NCI-H1048 (cell line): ENCODE results near the gene TTLL11.

Experiments used
- DNase-seq: peaks from one replicate; lab custom pipeline; 2025; lab: John Stamatoyannopoulos, UW

TTLL11 gene

DNA sequence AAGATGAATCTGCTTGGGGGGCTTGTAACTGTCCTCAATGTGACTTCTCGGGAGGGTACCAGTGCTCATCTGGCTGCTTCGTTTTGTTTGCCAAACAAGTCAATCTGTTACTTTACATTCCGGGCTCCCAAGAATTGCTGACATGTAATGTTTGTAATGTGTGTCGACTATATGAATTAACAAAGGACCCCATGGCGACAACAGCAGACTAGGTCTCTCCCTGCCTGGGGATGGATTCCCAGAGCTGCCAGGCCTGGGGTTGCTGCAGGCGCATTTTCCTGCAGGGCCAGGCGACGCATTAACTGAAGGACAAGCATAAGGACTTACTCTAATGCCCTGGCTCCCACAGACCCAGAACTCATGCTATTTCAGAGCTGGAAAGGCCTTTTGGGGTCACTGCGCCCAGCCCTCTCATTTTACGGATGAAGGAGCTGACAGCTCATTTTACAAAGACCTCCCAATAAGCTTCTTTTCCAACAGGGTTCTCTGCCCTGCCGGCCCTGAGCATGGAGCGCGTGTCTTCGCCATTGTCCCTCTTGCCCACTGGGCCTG is 214.8 kb downstream of the TTLL11 start:
- DNase-seq: no peak

DNA sequence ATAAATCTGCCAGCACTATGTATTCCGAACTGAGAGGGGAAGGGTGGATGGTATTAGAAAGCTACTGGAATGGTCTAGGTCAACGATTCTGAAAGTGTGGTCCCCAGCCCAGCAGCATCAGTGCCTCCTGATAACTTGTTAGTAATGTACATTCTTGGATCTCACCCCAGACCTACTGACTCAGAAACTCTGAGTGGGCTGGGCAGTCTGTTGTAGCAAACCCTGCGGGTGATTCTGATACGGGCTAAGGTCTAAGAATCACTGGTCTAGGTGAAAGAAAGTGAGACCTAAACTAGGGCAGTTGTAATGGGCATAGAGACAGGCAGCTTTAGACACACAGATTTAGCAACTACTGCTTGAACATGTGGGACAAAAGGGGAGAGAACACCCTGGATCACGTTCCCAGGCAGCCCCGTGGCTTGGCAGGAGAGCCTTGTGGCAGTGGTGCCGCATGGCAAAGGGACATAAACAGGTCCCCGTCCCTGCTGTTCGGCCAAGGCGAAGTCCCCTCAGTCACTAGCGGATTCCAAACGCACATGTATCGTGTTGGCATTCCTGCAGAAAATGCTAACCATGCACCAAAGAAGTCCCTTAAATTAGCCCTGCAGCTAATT is 216.3 kb downstream of the TTLL11 start:
- no peak for DNase-seq

DNA sequence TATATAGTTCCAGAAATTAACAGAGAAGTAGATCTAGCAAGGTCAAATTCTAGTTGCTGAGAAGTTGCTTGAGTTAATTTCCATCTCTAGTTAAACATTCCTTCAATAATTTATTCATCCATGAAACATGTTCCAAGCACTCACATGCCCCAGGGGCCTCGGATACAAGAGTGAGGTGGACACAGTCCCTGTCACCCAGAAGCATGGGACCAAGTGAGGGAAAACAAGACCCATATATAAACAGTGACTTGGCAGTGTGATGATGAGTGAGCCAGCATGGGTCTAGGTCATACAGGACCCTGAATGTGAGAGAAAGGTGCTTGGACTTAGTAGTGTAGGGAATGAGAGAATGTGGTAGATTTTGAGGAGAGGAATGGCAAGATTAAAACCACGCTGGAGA is 216.9 kb downstream of the TTLL11 start:
- DNase-seq: no peak

DNA sequence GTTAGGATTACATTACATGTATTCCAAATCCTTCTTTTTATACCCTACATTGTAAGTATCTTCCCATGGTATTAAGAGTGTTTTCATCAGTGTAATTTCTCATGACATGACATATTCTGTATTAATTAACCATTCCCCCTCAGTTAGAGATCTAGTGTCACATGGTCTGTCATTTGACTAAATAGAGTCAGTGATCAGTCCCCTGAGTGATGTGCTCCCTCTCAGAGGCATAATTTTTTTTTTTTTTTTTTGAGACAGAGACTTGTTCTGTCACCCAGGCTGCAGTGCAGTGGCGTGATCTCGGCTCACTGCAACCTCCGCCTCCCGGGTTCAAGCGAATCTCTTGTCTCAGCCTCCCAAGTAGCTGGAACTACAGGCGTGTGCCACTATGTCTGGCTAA is 218.6 kb downstream of the TTLL11 start:
- no peak for DNase-seq

DNA sequence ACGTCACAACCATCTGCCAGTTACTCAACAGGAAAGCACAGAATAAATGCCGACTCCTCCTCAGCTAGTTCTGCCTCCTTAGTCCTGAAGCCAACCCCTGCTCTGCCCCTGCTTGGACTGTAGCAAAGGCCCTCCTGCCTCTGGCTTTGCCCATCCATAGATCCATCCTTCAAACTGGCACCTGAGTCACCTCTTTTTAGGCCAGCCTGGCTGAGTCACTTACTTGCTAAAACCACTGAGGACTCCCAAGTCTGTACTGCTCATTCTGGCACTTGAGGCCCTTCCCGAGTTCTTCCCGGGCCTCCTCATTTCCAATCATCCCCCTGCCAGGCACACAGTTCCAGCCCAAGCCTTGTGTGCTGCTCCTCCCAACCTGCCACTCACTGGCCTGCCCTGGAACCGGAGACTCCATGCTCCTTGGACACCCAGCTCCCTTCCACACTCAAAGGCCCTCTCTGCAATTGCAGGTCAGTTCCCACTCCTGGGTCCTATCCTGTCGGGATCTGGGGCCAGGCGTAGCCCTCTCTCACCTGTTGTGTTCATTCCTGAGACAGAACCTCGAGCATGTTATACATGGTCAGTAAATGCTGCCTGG is 221.6 kb downstream of the TTLL11 start:
- DNase-seq: no peak

DNA sequence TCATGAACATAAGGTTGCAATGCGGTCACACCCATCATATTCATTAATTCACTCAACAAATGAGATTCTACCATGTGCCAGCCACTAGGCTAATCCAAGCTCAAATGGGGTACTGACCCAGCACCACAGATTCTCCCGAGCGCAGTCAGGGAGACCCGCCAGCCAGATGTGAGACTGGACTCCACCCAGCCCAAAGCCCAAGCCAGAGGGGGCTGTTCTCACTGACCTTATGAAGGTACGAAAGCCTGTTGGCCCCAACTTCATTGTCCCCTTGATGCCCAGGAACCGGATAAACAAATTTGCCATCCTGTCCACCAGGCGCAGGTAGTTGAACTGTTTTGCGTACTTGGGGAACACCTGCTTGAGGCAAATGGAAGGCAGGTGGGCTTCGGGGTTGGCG is 222.8 kb downstream of the TTLL11 start:
- DNase-seq: no peak

DNA sequence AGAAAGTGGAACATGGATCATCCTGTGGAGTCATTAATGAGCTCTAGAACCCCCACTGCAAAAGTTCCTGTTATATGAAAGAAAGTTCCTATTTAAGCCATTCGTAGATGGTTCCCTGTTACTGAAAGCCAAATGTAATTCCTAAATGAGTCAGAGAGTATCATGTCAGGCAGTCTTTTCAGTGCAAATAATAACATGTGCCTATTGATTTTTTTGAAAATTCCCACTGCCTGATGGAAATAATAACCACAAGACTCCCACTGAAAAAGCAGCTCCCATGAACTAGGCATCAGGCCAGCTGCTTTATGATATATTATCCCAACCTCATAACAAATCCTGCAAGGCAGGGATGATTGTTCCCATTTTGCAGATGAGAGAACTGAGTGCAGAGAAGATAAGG is 224.5 kb downstream of the TTLL11 start:
- DNase-seq: no peak

DNA sequence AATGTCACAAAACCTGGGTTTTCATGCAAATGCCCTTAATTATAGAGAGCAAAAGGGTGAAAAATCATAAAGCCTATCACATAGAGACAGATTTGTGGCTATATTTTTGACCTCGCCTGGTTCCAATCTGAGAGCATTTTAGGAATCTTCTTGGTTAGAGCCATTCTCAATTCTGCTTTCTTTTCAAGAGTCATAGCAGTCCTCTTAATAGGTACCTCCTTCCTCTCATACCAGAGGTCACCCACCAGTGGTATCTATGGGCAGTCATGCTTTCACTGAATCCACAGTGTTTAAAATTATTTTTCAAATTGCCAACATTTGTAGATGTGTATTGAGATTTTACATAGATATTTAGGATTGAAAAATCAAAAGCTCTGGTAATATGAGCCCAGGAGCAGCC is 226.2 kb downstream of the TTLL11 start:
- no peak for DNase-seq

DNA sequence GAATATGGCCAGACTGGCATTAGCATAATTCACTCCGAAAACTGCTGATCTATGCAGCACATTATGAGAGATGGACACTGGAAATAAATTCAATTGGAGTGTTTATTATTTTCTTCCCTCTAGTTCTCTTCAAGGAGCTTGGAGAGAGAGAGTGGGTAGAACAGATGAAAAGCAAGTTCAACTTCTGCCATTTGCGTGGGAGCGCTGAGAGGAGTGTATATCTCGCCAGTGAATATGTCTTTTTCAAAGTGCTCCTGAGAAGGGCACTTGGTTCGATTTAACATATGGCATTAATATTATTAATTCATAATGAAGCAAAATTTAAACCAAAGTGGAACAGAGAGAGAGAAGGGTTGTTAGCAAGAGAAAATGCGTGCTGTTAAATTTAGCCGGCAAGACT is 227.2 kb downstream of the TTLL11 start:
- no peak for DNase-seq

DNA sequence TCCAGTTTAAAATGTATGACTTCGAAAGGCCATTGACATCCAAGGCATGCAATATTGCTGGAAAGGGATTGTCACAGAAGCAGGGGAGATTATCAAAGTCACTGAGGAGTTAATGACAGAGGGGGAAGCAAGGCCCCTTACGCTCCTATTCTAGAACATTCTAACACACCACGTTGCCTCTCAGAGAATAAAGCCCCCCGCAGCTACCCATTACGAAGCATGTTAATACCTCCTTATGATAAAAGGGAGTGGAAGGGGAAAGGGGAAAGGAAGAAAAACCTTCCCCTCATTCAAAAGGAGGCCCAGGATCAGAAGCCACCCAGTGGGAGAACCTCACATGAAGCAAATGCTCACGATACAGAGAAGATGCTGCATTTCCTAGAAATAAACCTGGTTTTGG is 228.0 kb downstream of the TTLL11 start:
- no peak for DNase-seq

DNA sequence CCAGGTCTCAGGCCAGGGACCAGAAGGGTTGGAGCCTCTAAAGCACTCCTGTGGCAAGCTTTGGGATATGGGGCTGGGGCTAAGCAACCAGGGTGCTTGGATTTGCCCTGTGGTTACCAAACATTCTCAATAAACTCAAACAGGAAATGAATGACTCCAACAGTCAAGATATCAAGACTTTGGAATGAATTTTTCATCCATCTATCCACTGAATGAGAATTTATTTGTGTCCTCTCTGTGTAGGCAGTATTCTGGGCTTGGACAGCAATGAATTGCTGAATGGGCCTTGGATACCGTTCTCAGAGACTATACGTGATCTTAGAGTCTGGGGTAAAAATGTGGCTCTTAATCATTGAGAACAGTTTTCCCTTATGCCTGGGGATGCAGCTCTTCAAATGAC is 229.2 kb downstream of the TTLL11 start:
- DNase-seq: no peak

DNA sequence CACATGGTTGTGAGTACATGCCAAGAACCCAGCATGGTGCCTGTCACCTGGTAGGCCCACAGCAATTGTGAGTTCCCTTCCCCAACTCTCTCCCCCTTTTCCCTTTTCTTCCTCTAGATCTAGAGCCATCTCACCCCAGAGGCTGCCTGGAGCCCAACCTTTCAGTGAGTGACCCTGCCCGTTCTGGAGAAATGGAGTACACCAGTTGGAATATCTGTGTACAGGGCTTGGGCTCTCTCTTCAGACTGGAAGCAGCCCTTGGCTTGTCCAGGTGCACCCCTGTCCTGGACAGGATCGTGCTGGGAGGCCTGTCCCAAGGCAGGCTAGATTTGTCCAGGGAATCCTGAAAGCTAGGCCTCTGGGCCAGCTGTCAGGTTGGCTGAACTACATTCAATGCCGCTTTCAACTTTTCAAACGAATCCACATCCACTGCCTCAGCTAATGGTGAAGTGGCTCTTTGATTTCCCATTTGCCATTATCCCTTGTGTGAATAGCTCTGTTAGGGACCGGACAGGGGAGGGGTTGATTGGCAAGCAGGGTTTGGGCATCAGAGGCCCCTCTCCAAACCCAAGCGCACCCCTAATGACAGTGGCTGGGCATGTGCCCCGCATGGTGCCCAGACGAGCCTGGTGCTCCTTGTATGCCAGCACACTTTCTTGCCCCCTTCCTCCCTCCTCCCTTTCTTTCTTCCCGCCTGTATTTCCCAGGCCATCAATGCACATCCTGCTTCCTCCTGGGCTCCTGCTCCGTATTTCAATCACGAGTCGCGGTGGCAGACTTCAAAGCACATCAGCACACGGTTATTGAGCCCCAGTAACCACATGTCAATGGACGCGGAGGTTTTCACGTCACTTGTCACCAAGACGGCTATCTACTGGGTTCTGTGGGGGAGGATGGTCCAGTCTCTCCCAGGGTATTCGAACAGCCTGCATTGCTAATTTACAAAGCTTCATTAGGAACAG is 230.5 kb downstream of the TTLL11 start:
- no peak for DNase-seq

DNA sequence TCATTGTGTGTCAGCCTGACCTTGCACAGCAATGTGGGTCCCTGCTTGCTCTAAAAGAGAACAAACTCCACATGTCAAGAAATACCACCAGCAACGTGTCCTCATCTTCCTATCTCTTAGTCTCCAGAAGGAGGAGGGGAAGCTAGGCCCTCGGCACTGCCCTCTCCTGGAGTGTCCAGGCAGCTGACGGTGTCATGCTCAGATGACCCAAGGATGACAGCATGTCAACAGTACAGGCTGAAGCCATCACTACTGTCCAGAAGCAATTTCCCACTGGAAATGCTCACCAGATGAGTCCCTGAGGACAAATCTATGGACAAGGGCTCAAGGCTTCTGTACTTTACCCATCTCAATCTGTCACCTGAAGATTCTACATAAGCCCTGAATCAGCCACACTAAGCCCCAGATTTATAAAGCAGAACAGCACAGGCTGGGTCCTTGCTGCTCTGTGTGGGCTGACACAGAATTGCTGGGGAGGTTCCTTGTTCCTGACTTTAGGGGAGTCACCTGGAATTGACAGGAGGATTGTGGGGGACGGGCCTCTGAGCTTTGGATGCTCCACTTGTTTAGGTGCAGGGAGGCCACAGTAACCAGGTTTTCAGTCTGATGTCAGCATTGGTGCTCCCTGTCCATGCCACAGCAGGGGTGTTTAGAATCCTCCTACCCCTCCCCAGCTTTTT is 231.5 kb downstream of the TTLL11 start:
- DNase-seq: no peak

DNA sequence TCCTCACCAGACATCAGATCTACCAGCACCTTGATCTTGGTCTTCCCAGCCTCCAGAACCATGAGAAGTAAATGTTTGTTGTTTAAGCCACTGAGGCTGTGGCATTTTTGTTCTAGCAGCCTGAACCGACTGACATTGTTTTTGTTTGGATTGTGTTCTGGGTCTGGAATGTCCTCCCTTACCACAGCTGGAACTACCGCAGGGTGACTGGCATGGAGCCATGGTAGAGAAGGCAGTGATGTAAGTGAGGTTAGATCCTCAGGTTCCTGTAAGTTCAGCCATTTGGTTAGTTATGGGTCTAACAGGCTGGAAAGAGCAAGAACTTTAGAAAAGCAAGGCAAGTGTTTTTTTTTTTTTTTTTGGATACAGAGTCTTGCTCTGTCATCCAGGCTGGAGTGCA is 232.4 kb downstream of the TTLL11 start:
- no peak for DNase-seq

DNA sequence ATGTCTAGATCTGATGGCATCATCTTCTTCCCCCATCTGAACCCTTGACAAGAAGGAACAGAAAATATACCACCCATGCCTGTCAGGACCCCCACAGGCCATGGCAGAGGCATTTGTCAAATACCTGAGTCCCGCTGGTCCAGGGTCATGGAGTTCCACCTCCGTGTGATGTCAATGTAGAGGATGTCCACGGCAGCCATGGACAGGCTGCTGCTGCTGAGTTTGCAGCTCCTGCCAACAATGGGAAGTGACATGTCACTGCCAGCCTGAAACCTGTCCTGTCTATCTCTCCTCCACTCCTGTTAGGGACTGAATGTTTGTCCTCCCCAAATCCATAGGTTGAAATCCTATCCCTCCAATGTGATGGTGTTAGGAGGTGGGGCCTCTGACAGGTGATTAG is 232.9 kb downstream of the TTLL11 start:
- no peak for DNase-seq

DNA sequence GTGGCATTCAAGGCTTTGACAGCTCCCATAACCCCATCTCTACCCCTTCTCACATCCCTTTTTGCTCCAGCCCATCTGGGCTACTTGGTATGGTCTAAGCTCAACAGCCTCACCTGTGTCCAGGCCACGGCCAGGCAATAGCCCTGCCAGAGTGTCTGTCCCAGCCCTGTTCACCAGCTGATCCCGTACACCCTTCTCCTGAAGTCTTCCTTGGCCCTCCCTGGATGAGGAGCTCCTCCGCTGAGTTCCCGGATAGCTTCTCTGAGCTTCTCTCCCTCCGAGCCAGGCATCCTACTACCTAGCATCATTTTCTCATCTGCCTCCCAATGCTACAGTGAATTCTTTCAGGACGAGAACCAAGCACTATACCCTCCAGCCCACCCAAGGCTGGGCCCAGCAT is 233.5 kb downstream of the TTLL11 start:
- DNase-seq: no peak

DNA sequence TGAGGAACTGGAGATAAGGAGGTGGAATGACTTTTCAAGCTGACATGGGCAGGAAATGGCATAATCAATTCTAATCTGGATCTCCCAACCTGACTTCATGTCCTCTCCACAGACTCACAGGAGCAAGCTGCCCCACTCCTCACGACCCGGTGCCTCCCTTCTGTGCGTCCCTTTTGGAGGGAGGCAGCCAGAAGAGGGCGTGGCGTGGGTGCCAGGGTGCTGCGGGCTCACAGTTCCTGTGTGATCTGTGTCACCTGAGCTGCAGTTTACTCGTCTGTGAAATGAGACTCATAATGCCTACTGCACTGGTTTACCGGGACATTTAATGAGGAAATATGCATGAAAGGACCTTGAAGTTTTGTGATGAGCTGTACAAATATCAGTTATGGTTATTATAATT is 234.3 kb downstream of the TTLL11 start:
- no peak for DNase-seq

DNA sequence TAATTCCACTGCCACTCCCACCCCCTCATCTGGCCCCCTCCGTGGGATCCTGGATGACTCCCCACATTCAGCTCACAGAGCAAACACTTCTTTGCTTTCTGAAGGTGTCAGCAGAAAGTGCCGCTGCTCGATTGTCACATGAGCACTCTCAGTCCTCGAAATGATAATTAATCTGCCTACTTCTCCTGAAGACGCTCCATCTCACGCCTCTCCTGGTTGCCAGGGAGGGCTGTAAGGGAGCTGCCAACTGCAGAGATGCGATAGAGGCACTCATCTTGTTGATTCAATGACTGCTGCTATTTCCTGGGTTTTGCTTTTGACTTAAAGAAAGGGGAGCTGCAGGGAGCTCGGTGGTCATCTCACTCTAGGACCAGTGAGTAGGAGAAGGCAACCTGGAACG is 235.2 kb downstream of the TTLL11 start:
- no peak for DNase-seq

DNA sequence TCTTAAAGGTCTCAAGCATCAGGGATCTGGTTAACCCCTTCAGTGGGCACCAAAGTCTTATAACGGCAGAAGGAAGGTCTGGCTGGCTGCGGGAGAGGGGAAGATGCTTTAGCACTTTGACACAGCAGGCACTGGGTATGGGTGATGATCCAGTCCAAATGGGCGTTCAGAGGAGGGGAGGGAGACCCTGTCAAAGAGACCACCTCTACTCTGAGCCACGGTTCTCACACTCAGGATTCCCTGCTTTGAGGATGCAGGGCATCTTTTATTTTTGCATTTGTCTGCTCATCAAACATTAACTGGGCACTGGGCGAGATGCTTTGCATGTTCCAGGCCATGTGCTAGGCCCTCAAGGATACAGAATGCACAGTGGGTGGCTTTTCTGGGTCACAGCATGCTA is 237.6 kb downstream of the TTLL11 start:
- DNase-seq: no peak

DNA sequence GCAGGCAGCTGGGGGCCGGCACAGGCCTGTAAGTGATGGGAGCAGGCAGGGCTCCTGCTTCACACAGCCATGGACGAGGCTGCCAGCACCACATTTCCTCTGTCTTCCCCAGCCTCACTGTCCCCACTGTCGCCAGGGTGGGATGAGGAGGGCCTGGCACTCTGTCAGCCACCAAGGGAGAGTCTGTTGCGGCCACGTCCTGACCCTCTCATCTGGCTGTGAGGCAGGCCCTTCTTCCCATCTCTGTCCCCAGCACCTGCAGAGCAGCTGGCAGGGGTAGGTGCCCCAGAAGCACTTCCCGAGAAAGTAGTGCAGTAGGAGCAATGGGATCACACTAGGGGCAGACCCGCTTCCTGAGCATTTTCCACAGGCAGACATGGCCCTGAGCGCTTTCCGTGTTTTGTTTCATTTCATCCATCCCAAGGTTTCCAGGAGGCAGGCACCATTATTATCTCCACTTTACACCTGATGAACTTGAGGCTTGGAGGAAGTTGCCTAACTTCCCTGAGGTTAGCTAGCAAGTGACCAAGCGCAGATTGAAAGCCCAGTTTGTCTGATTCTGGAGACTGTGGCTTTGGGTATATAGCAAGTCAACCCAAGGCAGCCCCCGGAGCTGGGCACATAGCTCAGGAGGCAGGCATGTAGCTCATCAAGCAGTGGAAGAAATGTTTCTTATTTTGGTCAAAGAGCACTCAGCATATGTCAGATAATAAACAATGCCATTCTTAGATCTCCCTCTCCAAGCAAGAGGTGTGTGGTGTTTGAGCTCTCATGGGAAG is 239.3 kb downstream of the TTLL11 start:
- no peak for DNase-seq
